Neural progenitor cell (in vitro differentiated cells): ENCODE data around the gene TIFAB. TPM values are rescaled to one million over a fixed set of nuclear protein-coding genes. Genes with fewer than 3 reads are reported as not detected.
A peak's percentile ranks its signal among the peaks of the same experiment; 100 is the strongest.

Source experiments
- DNase-seq: peaks from one replicate; pipeline ENCODE4 v3.0.0-alpha.2; 2016; ENCODE audit warnings: low spot score
- H2AFZ ChIP-seq: fragments of 200-600 bp; sonication (generic); replicated peaks from 2 replicates; pipeline ENCODE4 v1.6.1; 2016; ENCODE audit warnings: antibody characterized with exemption
- H3F3A ChIP-seq: fragments of 200-600 bp; sonication (generic); 2 replicates; pipeline ENCODE4 v1.6.1; 2016; ENCODE audit warnings: antibody characterized with exemption, low read depth
- H3K27ac ChIP-seq: fragments of 200-600 bp; sonication (generic); 2 replicates; pipeline ENCODE4 v1.5.1; 2016; ENCODE audit warnings: mild to moderate bottlenecking
- H3K27me3 ChIP-seq: fragments of 200-600 bp; sonication (generic); 2 replicates; pipeline ENCODE4 v1.6.1; 2016; ENCODE audit warnings: mild to moderate bottlenecking, moderate library complexity
- H3K36me3 ChIP-seq: fragments of 200-600 bp; sonication (generic); 2 replicates; pipeline ENCODE4 v1.5.1; 2016
- H3K4me1 ChIP-seq: fragments of 200-600 bp; sonication (generic); 2 replicates; pipeline ENCODE4 v1.6.1; 2016; ENCODE audit warnings: mixed run types
- H3K4me2 ChIP-seq: fragments of 200-600 bp; sonication (generic); 2 replicates; pipeline ENCODE4 v1.6.1; 2016
- H3K4me3 ChIP-seq: fragments of 200-600 bp; sonication (generic); 2 replicates; pipeline ENCODE4 v1.5.1; 2016
- H3K79me2 ChIP-seq: fragments of 200-600 bp; sonication (generic); 2 replicates; pipeline ENCODE4 v1.6.1; 2016; ENCODE audit warnings: low read depth
- H3K9ac ChIP-seq: fragments of 200-600 bp; sonication (generic); 2 replicates; pipeline ENCODE4 v1.6.1; 2016
- H3K9me3 ChIP-seq: fragments of 200-600 bp; sonication (generic); 2 replicates; pipeline ENCODE4 v1.5.1; 2016; ENCODE audit warnings: low read depth
- H4K20me1 ChIP-seq: fragments of 200-600 bp; sonication (generic); 2 replicates; pipeline ENCODE4 v1.6.1; 2016; ENCODE audit warnings: low read depth
- H3K27ac Mint-ChIP-seq: 3 replicates; pipeline ENCODE4 v1.8.0; 2021; ENCODE audit warnings: mixed read lengths
- H3K27me3 Mint-ChIP-seq: 2 replicates; pipeline ENCODE4 v1.8.0; 2022; ENCODE audit warnings: low read depth, mild to moderate bottlenecking, inconsistent platforms, moderate library complexity, mixed read lengths; ENCODE audit not compliant: insufficient read depth
- H3K36me3 Mint-ChIP-seq: 3 replicates; pipeline ENCODE4 v1.8.0; 2021; ENCODE audit warnings: mixed read lengths
- H3K4me1 Mint-ChIP-seq: 3 replicates; pipeline ENCODE4 v1.8.0; 2021; ENCODE audit warnings: mixed read lengths
- H3K4me3 Mint-ChIP-seq: 3 replicates; pipeline ENCODE4 v1.8.0; 2021; ENCODE audit warnings: mild to moderate bottlenecking, moderate library complexity, mixed read lengths
- H3K9me3 Mint-ChIP-seq: 3 replicates; pipeline ENCODE4 v1.8.0; 2020; ENCODE audit warnings: mixed read lengths
- EZH2 ChIP-seq: fragments of 200-600 bp; sonication (generic); IDR thresholded peaks from 2 replicates; pipeline ENCODE4 v1.6.1; 2017; ENCODE audit warnings: antibody characterized with exemption, mild to moderate bottlenecking, moderate library complexity
- EZH2phosphoT487 ChIP-seq: fragments of 200-600 bp; sonication (generic); IDR thresholded peaks from 2 replicates; pipeline ENCODE4 v1.6.1; 2017; ENCODE audit warnings: antibody characterized with exemption
- total RNA-seq: library from RNA; depleted of rRNA; stranded (reverse); fragments of >200 nt; gene quantifications from 2 replicates; pipeline ENCODE4 v1.2.3, GENCODE V29; 2015; ENCODE audit warnings: low replicate concordance
- TF ChIP-seq, protein P1 (sequence below): fragments of 200-600 bp; sonication (generic); IDR thresholded peaks from 2 replicates; pipeline ENCODE4 v1.5.1; 2017; ENCODE audit warnings: antibody characterized with exemption, mild to moderate bottlenecking

TIFAB gene
- total RNA-seq, 1 donor from 2014 or later, result not detected

DNA sequence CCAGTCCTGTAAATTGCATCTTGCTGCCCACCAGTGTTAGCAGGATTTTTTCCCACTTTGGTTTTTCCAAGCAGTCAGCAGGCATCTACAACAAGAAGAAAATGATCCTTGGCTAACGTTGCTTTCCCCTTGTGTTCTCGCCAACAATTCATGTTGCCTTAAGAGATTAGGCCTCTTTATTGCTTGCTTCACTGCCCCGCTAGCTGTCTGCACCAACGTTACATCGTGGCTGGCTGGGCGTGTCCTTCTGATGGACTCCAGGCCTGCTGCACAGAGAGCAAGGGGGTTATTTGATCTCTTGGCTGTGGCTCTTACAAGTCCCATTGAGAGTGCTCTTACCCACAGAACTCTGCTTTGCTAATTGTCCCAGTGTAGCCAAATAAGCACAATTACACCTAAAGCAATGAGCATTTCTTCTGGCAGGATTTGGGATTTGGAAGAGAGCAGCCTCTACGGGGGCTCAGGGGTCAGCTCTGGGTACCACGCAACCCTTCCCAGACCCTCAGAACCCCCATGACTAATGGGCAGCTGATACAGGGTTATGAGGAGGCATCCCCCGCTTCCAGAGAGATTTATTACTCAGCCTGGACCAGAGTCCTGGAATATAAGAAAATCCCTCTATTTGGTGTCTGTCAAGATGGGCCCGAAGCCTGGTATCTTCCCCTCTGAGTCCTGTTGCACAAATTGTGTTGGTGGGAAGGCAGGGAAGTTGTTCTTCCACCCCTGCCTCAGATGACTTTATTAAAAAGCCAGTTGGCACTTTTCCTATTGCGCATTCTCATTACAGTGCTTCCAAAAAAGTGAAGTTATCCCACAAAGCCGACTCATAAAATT is 22.6 kb downstream of the TIFAB start:
- no peaks in the 10 kb centered on the region for H3K27me3 ChIP-seq

DNA sequence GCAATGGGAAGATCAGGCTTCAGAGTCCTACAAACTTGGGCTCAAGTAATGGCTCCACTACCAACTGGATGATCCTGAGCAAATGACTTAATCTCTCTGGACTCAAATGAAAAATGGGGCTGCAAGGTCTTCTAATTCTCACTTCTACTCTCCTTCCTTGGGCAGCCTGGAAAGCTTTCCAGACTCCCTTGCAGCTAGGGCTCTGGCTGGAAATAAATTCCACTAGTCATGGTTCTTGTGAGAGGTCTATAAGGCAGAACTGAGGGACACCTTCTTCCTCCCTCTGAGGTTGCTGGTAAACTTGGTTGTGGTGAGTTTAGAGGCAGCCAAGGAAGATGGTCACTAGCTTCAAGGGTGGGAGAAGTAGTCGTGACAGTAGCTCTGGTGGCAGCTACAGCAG is 23.6 kb downstream of the TIFAB start:
- peaks cover 10% of the 10 kb centered on the region for H3K9me3 Mint-ChIP-seq
- peak overlapping the region; percentile 15 for H3K4me3 Mint-ChIP-seq
- no peak for DNase-seq

More for the DNA sequence above, 22.6 kb downstream of the TIFAB start:
- Mint-ChIP-seq H3K27me3 (peaks cover 3% of the 10 kb centered on the region), H3K4me3 (no peak overlapping the region), H3K9me3 (peaks cover 10% of the 10 kb centered on the region), H3K27ac (no peak overlapping the region), H3K36me3 (peaks cover 2% of the 10 kb centered on the region), H3K4me1 (peaks cover 6% of the 10 kb centered on the region)
- no peak overlapping the region for H3K4me3 ChIP-seq
- H4K20me1 ChIP-seq, result no peaks in the 10 kb centered on the region
- H3K79me2 ChIP-seq, result no peaks in the 10 kb centered on the region
- H3K9ac ChIP-seq, result no peak overlapping the region
- H3K36me3 ChIP-seq, result no peaks in the 10 kb centered on the region
- peaks cover 8% of the 10 kb centered on the region for H3K4me1 ChIP-seq
- H3K27ac ChIP-seq, result no peak overlapping the region
- H3K4me2 ChIP-seq, result no peak overlapping the region
- no peaks in the 10 kb centered on the region for H3F3A ChIP-seq
- TF ChIP-seq, protein P1, sequence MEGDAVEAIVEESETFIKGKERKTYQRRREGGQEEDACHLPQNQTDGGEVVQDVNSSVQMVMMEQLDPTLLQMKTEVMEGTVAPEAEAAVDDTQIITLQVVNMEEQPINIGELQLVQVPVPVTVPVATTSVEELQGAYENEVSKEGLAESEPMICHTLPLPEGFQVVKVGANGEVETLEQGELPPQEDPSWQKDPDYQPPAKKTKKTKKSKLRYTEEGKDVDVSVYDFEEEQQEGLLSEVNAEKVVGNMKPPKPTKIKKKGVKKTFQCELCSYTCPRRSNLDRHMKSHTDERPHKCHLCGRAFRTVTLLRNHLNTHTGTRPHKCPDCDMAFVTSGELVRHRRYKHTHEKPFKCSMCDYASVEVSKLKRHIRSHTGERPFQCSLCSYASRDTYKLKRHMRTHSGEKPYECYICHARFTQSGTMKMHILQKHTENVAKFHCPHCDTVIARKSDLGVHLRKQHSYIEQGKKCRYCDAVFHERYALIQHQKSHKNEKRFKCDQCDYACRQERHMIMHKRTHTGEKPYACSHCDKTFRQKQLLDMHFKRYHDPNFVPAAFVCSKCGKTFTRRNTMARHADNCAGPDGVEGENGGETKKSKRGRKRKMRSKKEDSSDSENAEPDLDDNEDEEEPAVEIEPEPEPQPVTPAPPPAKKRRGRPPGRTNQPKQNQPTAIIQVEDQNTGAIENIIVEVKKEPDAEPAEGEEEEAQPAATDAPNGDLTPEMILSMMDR, result no peak
- TF ChIP-seq EZH2, result no peak
- TF ChIP-seq EZH2phosphoT487, result no peak
- H3K9me3 ChIP-seq, result peaks cover 4% of the 10 kb centered on the region
- H2AFZ ChIP-seq, result no peak overlapping the region
- DNase-seq, result peak; percentile 46

DNA sequence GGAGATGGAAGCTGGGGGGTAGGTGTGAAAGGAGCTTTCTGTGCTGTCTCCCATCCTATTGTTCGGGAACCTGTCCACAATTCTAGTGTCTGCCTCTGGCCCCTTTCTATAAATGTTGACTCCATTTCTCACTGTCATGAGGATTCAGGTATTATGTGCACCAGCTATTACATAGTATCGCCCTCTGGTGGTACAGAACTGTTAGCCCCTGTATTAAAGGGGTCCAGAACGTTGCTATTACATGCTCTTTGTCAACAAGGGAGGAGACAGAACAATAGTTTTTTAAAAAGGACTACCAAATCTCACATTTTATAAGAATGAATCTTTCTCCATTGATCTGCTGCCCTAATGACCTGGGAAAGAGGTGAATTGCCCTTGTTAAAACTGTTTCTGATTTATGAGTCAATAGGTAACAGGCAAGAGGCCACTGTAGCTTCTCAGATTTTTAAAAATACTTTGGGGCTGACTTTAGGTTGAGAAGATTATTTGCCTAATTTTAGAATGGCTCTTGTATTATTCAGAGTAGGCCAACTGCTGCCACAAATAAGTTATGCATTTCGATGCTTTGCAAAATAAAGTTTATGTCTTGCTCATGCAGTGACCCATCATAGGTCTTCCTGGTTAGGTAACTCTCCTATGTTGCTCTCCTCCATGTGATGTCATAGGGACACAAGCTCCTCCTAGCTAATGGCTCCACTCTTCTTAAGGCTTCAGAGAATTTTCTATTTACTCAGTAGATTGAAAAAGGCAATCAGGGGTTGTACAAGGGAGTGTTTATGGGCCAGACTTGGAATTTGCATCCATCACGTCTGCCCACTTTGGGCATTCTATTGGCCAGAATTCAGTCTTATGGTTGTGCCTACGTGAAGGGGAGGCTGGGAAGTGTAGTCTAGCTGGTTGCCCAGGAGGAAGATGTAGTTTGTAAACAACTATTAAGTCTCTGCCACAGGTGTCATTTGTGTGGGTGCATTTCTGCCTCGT is 25.8 kb downstream of the TIFAB start:
- Histone ChIP-seq H3K9me3 (peaks cover 4% of the 10 kb centered on the region), H3K79me2 (no peaks in the 10 kb centered on the region), H3K27me3 (peaks cover 5% of the 10 kb centered on the region), H3K4me3 (no peak overlapping the region), H4K20me1 (no peaks in the 10 kb centered on the region), H3K4me2 (no peak overlapping the region), H3K27ac (no peak overlapping the region), H3K4me1 (peaks cover 8% of the 10 kb centered on the region), H2AFZ (no peak overlapping the region), H3K36me3 (no peaks in the 10 kb centered on the region), H3F3A (no peaks in the 10 kb centered on the region), H3K9ac (no peak overlapping the region)
- Mint-ChIP-seq H3K9me3 (peaks cover 10% of the 10 kb centered on the region), H3K4me3 (no peak overlapping the region), H3K36me3 (peaks cover 2% of the 10 kb centered on the region), H3K27me3 (peaks cover 6% of the 10 kb centered on the region), H3K27ac (no peak overlapping the region), H3K4me1 (no peaks in the 10 kb centered on the region)
- no peak for TF ChIP-seq EZH2
- TF ChIP-seq, protein P1, result peak; percentile 78
- peak; percentile 58 for DNase-seq

More for the DNA sequence above, 23.6 kb downstream of the TIFAB start:
- Histone ChIP-seq H3K27me3 (no peaks in the 10 kb centered on the region), H3K9ac (no peak overlapping the region), H3K9me3 (peaks cover 4% of the 10 kb centered on the region), H3K79me2 (no peaks in the 10 kb centered on the region), H3F3A (no peaks in the 10 kb centered on the region), H2AFZ (no peak overlapping the region), H3K4me2 (no peak overlapping the region), H3K4me1 (peaks cover 8% of the 10 kb centered on the region), H3K4me3 (no peak overlapping the region), H3K36me3 (no peaks in the 10 kb centered on the region), H4K20me1 (no peaks in the 10 kb centered on the region), H3K27ac (no peak overlapping the region)
- Mint-ChIP-seq H3K27ac (no peak overlapping the region), H3K27me3 (peaks cover 6% of the 10 kb centered on the region), H3K4me1 (peaks cover 1% of the 10 kb centered on the region), H3K36me3 (peaks cover 2% of the 10 kb centered on the region)
- TF ChIP-seq EZH2phosphoT487 (no peak), EZH2 (no peak)
- TF ChIP-seq, protein P1, result no peak
